Medulla oblongata (tissue), 1 donor: ENCODE data around the gene CPSF4.

Experiments used
- DNase-seq: peaks from one replicate; pipeline ENCODE4 v3.0.0-alpha.2; 2015; ENCODE audit errors: extremely low spot score

Gene CPSF4

GRCh38 chr7:99448855-99449254 is 10.1 kb downstream of the CPSF4 start:
- no peak for DNase-seq

DNA sequence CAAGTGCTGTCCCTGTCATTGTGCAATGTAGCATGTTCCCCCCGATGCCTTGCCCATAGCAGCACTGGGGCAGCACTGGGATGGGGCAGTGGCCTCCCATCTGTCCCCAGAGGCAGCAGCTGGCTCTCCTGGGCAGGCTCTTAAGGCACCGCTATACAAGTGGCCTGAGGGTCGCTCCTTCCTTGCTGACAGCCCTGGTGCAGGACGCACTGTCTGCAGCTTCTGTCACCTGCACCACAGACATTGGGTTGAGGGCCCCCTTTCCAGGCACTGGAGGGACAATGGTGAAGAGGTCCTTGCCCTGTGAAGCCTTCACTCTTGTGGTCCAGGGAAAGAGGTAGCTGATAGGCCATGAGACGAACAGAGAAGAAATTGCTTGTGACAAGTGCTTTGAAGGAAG is 10.6 kb downstream of the CPSF4 start:
- DNase-seq, result no peak

DNA sequence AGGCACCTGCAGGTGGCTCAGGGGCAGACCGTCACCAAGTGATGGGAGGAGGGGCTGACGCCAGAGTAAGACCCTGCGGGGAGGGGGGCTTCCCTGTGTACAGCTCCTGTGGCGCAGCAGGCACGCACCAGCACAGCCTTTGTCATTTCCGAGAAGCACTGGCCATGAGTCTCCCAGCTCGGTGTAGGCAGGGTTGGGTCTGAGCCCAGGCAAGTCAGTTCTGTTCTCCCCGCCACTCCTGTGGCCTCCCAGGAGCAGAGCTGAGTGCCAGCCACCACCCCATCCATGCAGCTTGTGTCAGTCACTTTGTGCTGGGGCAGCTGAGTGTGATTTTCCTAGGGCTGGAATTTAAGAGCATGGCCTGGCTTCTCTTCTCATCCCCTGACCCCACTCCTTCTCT is 13.2 kb downstream of the CPSF4 start:
- peak; percentile 58 for DNase-seq

DNA sequence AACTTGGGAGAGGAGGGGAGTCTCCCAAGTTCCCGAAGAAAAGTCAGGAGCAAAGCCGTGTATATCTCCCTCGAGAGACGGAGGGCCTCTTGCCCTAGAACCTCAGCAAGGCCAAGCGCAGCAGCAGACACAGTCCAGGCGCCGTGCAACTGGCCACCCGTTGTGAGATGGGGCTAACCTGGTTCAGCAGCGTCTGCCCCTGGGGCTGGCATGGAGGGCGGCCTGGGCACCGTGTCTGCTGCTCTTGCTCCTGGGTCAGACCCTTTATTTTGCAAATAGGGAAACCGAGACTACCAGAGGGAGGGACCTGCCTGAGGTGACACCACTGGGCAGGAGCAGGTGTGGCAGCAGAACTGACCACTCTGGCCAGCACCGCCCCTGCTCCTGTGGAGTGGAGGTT is 13.8 kb downstream of the CPSF4 start:
- DNase-seq, result no peak

DNA sequence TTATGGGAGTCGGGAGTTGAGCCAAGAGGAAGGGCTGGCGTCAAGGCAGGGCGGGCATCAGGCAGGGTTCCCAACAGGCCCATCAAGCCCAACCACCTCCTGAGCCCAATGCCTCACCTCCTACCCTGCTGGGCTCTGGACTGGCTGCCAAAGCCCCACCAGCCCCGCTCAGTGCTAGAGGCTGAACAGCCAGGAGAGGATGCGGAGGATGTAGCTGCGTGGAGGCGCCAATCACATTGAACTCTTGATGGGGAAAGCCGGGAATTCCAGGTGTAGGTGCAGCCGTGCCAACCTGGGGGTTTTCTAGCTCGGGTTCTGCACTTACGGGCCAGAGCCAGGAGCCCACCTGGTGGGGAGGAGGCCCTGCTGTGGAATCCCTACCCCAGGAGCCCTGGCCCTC is 14.4 kb downstream of the CPSF4 start:
- no peak for DNase-seq

GRCh38 chr7:99455874-99456273 is 17.1 kb downstream of the CPSF4 start:
- DNase-seq, result no peak

DNA sequence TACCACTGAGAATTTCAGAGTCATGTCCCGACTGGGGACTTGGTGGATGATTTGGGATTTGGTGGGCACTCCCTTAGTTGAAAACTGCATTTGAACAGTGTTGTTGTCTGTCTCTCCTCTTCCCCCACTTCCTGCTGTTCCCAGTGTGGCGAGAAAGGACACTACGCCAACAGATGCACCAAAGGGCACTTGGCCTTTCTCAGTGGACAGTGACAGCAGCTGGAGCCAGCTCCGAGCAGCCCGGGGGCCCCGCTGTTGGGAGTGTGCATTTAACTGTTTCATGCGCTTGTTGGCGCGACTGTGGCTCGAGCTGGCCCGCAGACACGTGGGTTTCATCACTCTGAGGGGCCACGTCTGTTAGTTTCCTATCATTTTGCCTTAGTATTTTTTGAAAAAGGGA is 17.5 kb downstream of the CPSF4 start:
- peak; percentile 40 for DNase-seq

- DNase-seq, result no peak
These were observed 18.4 kb downstream of the CPSF4 start for GRCh38 chr7:99457050-99457649.

DNA sequence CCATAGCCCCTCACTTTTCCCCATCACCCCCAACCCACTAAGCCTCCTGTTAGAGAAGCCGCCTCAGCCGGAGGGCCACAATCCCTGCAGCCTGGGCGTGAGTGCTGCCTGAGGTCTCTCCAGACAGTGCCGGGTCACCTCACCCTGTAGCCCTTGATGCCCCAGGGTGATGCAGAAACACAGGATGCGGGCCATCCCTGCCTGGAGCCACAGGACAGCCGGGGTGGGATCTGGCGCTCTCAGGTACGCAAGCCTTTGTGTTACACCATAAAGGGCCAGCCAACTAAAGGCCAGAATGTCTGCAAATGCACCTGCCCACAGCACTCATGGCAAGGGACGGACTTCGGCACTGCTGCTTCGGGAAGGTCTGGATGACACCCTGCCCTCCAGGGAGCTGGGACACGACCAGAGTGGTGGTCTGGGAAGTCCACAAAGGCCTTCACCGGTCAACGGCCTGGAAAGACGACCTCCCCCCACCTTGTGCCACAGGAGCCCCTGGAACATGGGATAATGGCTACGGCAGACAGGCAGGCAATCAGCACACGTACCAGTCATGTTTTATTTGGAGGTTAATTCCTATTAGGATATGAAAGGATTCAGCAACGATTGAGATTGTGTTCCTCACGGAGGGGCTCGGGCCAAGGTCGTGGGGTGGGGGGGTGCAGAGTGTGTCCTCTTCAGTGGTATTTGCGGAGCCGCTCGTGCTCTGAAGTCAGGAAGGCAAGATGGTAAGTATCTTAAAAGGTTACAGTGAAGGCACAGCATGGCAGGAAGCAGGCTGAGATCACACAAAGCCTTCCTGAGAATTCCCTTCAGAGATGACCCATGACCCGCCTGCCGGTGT is 19.1 kb downstream of the CPSF4 start:
- no peak for DNase-seq

DNA sequence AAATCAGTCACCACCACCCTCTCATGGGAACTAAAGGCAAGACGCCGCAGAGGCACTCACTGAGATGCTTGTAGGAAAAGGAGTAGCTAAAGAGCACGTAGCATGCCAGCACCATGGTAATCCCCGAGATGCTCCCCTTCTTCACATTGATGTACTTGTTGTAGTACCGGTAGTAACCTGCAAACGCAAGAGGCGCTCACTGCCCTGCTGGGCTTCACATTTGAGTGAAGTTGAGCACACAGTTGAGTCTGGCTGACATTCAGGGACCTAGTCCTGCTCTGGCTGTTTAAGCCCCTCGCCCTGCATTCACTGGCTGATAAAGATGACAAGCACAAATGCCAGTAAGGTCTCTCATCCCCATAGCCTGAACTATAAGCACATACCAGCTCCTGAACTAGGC is 20.3 kb downstream of the CPSF4 start:
- no peak for DNase-seq

- DNase-seq, result no peak
These were observed 21.9 kb downstream of the CPSF4 start for GRCh38 chr7:99460651-99461050.

DNA sequence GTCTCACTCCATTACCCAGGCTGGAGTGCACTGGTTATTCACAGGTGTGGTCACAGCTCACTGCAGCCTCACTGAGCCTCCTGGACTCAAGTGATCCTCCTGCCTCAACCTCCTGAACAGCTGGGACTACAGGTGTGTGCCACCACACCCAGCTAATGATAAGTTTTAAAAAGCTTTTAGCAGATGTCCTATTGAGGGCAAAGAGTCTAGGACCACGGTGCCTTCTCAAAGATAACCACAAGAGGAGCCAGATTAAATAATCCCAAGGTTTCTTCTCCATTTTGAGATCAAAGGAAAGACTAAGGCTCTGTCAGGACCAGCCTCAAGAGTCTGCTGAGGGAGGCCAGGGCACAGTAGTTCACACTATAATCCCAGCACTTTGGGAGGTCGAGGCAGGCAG is 22.5 kb downstream of the CPSF4 start:
- no peak for DNase-seq

GRCh38 chr7:99465421-99465768 is 26.7 kb downstream of the CPSF4 start:
- DNase-seq, result no peak

GRCh38 chr7:99468336-99468918 is 29.7 kb downstream of the CPSF4 start:
- no peak for DNase-seq

DNA sequence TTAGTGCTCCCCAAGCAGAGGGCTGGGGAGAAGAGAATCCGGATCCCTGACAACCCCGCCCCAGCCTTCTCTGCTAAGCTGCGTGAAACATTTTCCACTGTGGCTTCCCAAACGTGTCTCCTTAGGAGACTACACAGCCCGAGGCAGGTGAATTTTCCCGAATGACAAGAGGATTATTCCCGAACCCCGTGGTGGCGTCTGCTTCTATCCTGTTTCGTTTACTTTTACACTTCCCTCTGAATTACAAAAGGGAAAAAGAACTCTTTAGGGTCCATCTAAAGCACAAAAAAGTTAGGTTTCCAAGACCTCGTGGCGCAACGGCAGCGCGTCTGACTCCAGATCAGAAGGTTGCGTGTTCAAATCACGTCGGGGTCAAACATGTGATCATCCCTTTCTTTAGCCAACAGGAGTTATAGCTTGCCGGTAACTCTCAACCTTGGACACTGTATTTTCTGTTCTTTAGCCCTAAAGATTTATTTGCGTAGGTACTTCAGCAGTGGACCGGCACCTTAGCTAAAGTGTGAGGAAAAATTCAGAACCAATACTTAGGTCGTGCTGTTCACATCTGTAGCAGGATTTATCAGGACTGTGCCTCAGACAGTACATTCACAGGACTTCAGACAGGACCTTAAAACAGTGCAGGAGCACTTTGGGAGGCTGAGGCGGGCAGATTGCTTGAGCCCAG is 30.8 kb downstream of the CPSF4 start:
- no peak for DNase-seq

DNA sequence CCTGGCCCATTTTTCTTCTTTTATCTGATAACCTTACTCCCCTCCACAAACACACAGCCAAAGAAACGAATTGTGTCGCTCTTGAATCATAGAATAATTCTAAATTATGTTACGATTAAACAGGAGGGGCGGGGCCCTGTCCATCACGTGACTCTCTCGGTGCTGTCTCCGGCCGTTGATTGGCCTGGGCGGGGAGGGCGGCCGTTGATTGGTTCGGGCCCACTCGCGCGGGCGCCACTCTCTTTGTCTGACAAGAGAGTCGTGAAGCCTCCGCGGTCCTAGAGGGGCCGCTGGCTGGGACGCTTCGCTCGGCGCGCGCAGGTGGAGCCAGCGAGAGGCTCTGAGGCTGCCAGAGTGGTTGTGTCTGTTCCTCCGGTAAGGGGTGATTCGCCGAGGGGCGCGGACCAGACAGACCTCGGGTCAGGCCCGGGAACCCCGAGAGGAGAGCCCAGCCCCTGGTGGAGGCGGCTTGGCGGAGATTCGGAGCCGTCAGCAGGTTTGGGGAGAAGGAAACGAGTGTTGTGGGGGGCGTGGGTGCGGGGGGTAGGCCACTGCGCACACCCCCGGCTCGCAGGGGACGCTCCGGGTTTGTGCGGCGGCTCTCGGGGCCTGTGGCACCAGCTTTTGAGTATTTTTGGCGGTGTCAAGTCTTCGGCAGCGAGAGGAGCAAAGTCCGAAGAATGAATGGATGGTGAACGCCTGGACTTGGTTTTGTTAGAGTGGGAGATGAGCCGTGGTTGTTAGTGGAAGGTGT is 34.0 kb downstream of the CPSF4 start, which contains the start of gene ZNF789:
Gene ZNF789, plus strand, starts transcription at position 330 of the 754 bp plus-strand sequence. CDS start 3,567 bp downstream, outside the sequence.
- peak; percentile 98 for DNase-seq

DNA sequence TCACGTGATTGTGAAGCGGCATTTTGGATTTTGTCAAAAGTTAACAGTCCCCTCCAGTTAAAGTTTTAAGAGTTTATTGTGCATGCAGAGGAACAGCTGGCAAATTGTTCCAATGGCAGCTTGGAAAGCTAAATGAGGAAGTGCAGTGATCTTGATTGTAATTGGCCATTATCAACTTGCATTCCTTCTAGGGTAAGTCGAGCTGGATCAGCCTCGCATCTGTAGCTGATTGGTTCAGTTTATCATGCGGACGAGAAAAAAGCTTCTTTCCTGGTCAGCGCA is 34.5 kb downstream of the CPSF4 start:
- peak; percentile 41 for DNase-seq

- DNase-seq, result no peak
These were observed 37.4 kb downstream of the CPSF4 start for GRCh38 chr7:99476107-99476506.

DNA sequence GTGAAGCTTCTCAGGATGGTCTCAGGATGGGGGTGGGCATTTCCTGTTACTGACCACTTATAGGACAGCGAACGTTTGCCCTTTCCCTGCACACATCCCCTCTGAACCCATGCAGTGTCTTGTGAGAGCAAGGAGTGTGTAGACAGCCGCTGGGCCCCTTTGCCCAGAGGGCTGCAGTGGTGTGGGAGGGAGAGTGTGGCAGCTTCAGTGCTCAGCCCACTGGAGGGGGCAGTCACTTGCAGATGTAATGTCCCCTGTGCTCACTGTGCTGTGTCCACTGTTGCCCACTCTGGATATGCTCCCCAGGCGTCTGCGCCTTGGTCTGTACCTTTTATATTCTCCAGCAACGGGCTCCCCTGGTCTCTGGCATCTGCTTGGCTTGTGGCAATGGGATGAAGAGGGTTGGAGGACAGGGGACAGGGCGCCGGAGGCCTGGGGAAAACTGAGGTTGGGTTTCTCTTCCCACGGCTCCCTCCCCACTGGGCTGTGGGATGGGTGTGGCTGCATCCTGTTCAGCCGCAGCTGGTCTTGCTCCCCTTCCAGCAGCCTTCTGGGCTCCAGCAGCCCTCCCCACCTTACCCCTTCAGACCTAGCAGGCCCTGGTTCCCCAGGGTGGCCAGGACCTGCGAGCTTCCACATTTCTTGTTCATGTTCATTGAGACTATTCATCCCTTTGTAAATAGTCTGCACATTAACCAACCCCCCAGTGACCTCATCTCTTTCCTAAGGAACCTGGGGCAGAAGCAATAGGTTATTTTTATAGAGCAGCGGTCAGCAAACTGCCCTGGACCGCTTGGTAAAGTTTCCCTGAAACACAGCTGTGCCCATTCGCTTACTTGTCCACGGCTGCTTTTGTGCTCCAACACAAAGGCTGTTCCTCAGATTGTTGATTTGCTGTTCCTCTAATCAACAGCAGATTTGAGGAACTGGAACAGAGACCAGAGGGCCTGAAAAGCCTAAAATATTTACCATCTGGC is 40.0 kb downstream of the CPSF4 start:
- DNase-seq, result no peak

GRCh38 chr7:99485094-99485493 is 46.4 kb downstream of the CPSF4 start:
- no peak for DNase-seq

GRCh38 chr7:99489235-99489634 is 50.5 kb downstream of the CPSF4 start:
- DNase-seq, result no peak
